Gastroesophageal sphincter (tissue), 3 donors: ENCODE measurements around the gene FRRS1L.

Source experiments
- CTCF ChIP-seq, 4 experiments: fragments of 200-600 bp in 2 of 4; fragments of 450-650 bp in 2 of 4; sonication (generic) in 1 of 4; IDR thresholded peaks; one replicate each; pipeline ENCODE4 v1.5.1; 2017 to 2019; ENCODE audit warnings: antibody characterized with exemption in 4 of 4, mild to moderate bottlenecking in 2 of 4, moderate library complexity in 2 of 4
- POLR2A ChIP-seq, 2 donors: fragments of 450-650 bp; IDR thresholded peaks; one replicate each; pipeline ENCODE4 v1.6.1; 2017; ENCODE audit warnings: antibody characterized with exemption in 2 of 2, mild to moderate bottlenecking in 2 of 2, moderate library complexity in 1 of 2
- POLR2AphosphoS5 ChIP-seq: sonication (generic); formaldehyde crosslinking; IDR thresholded peaks from one replicate; pipeline ENCODE4 v1.6.1; 2017; ENCODE audit warnings: antibody characterized with exemption

- TF ChIP-seq CTCF (IDR thresholded peaks at IDR 0.05) (no peak), POLR2AphosphoS5 (no peak), POLR2A (IDR thresholded peaks at IDR 0.05) (no peak)
Observed at GRCh38 chr9:109132567-109133021, 34.5 kb downstream of the FRRS1L start.
